ENCODE data around the gene COL2A1.

The COL2A1 gene

DNA sequence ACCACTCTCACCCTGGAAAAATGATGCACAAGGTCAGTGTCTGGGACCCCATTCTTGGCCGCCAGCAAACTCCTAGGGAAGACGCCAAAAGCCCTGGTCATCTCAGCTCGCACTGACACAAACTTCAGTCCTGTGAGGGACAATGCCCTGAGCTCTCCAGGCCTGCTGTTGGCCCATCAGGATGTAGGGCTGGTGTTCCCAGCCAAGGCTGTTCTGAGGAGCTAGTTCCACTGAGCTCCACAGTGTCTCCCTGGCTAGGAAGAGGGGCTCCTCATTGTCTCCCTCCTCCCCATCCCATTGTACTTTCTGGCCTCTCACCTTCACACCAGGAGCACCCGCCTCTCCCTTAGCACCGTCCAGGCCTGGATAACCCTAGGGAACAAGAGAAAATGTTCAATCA is 10.8 kb downstream of the COL2A1 start:
- DNase-seq (ENCODE audit: low read depth), result no peak
- TF ChIP-seq, protein P1, sequence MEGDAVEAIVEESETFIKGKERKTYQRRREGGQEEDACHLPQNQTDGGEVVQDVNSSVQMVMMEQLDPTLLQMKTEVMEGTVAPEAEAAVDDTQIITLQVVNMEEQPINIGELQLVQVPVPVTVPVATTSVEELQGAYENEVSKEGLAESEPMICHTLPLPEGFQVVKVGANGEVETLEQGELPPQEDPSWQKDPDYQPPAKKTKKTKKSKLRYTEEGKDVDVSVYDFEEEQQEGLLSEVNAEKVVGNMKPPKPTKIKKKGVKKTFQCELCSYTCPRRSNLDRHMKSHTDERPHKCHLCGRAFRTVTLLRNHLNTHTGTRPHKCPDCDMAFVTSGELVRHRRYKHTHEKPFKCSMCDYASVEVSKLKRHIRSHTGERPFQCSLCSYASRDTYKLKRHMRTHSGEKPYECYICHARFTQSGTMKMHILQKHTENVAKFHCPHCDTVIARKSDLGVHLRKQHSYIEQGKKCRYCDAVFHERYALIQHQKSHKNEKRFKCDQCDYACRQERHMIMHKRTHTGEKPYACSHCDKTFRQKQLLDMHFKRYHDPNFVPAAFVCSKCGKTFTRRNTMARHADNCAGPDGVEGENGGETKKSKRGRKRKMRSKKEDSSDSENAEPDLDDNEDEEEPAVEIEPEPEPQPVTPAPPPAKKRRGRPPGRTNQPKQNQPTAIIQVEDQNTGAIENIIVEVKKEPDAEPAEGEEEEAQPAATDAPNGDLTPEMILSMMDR (IDR thresholded peaks at IDR 0.05; ENCODE audit: insufficient read depth, low read depth, low read length, missing control alignments), result no peak
- no peak overlapping the region for H3K4me3 ChIP-seq (ENCODE audit: low read depth, low read length)

DNA sequence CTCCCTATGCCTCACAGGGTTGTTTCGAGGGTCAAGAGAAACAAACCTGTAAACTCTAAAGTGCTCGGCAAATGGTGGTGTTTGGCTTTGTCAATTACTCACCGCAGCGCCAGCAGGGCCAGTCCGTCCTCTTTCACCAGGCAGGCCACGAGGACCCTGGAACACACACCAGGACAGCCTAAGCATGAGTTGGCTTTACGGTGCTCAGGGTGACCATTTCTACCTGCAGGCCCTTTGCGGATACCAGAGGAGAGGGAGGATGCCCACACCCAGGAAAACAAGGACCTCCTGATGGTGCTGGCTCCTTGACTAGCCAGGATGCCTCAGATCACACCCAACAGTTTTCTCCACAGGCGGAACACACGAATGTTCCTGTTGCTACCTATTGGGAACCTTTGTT is 11.5 kb downstream of the COL2A1 start:
- DNase-seq (ENCODE audit: low read depth), result no peak
- no peak overlapping the region for H3K4me3 ChIP-seq (ENCODE audit: low read depth, low read length)
- TF ChIP-seq, protein P1 (IDR thresholded peaks at IDR 0.05; ENCODE audit: insufficient read depth, low read depth, low read length, missing control alignments), result no peak

DNA sequence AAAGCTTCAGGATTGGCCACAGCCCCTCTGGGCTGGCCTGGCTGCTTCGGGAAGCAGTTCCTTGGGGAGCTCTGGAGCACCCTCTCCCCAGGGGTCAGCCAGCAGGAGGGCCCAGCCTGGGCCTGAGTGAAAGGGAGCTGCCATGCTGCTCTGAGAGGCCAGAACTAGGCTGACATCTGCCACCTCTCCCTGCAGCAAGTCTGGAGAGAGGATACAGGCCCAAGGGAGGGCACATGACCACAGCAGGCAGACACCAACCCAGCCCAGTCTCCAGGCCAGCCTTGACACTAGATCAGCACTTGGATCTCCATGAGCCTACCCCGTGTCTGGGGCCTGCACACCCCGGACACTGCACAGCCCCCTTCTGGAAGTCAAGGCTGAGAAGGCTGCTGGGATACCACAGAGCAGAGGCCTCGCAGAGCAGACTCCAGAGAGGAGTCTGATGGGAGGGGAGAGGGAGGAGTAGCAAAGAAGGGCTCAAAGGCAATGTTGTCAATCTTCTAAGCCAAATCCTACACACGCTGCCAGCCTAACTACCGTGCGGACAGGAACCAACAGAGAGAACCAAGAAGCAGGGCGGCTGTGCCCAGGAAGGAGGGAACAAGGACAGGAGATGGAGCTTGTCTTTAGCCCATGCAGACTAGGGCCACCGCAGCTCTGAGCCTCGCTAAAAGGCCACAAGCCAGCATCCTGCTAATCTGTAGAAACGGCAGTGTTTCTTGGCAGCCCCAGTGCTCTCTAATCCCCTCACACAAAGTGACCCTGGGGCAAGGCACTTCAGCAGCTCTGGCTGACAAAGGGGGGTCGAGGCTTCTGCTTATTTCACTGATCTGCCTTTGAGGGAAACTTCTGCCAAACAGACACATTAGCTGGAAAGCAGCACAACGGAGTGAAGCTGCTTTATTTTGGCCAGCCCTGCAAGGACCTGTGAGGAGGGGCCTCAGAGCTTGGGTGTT is 12.9 kb downstream of the COL2A1 start:
- no peak for DNase-seq (ENCODE audit: low read depth)
- H3K4me3 ChIP-seq (ENCODE audit: low read depth, low read length), result no peak overlapping the region
- TF ChIP-seq, protein P1 (IDR thresholded peaks at IDR 0.05; ENCODE audit: insufficient read depth, low read depth, low read length, missing control alignments), result no peak

DNA sequence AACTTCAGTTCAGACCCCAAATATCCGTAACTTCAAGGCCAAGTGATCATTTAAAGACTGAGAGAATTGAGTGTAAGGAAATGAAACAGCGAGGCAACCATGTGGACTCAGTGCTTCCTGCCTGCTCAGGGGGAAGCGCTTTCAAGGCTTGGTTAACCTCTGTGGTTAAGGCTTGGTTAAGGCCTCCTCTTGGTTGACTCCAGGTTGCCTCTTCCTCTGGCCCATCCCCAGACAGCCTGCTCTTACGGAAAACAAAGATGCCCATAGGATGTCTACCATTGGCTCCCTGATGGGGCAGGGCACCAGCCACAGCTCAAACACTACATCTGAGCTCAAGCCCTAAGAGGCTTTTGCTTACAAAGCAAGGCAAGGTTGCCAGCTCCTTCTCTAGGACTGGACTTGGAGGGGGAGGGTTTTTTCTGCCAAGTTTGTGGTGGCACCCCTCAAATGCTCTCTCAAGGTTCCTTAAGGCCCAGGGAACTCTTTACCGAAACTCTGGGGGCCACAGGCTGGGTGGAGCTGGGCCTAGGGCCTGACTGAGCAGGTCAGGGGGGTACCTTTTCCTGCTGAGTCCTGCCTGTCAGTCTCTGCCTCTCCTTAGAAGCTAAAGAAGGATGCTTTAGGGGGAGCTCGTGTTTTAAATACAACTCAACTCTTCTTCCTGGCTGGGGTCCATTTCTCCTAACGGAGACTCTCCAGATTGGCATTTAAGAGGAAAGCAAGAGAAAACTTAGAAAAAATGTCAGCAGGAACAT is 13.7 kb downstream of the COL2A1 start:
- DNase-seq (ENCODE audit: low read depth), result peak; percentile 82

DNA sequence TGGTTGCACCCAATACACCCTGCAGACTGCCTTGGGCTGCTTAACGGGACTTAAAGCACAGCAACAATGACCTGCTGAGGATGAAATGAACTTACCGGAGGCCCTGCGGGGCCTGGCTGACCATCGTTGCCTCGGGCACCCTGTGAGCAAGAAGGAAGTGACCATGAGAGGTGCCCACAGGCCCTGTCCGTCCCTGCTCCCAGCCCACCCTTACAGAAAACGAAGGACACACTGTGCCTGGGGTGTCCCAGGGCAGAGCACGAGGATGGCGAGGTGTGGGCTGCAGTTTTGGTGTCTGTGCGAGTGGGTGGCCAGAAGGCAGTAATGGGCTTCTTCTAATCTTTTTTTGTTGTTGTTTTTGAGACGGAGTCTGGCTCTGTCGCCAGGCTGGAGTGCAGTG is 14.6 kb downstream of the COL2A1 start:
- TF ChIP-seq, protein P1 (IDR thresholded peaks at IDR 0.05; ENCODE audit: insufficient read depth, low read depth, low read length, missing control alignments), result no peak
- no peak for DNase-seq (ENCODE audit: low read depth)
- H3K4me3 ChIP-seq (ENCODE audit: low read depth, low read length), result no peak overlapping the region

More for the DNA sequence above, 13.7 kb downstream of the COL2A1 start:
- TF ChIP-seq, protein P1 (IDR thresholded peaks at IDR 0.05; ENCODE audit: insufficient read depth, low read depth, low read length, missing control alignments), result no peak
- H3K4me3 ChIP-seq (ENCODE audit: low read depth, low read length), result no peak overlapping the region

DNA sequence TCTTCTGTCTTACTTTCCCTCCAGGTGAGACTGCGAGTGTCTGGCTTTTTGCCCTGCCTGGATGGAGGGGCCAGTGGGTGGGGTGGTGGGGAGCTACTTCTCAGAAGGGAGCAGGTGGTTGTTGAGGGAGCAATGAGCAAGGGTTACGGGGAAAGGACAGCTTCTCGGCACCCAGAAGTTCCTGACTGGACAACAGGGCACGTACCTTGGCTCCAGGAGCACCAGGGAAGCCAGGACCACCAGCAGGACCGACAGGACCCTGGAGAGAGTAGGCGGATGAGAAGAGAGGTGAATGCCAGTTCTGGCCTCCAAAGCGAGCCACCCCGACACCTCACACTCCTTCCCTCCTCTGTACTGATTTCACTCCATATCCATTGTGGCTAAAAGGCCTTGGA is 15.3 kb downstream of the COL2A1 start:
- H3K4me3 ChIP-seq (ENCODE audit: low read depth, low read length), result no peak overlapping the region
- TF ChIP-seq, protein P1 (IDR thresholded peaks at IDR 0.05; ENCODE audit: insufficient read depth, low read depth, low read length, missing control alignments), result no peak
- no peak for DNase-seq (ENCODE audit: low read depth)

Data from GM12865 (cell line).